ENCODE measurements around the gene NDUFAF2.

- TF ChIP-seq CTCF (IDR thresholded peaks at IDR 0.05; ENCODE audit: control extremely low read depth in 1 of 3, insufficient read depth in 1 of 3, low read depth in 1 of 3, low read length in 3 of 3), result no peak
- TF ChIP-seq YY1 (IDR thresholded peaks at IDR 0.05; ENCODE audit: low read depth, low read length), result no peak
- TF ChIP-seq SP2 (IDR thresholded peaks at IDR 0.05; ENCODE audit: low read length), result no peak
Measured at GRCh38 chr5:61139931-61140330, 194.9 kb downstream of the NDUFAF2 start.
